WTC11 (cell line): ENCODE data around the gene PNLDC1. TPM values are rescaled to one million over a fixed set of nuclear protein-coding genes. Genes with fewer than 3 reads are reported as not detected.

ENCODE experiments used
- ATAC-seq: fragments of 200-7000 bp; cut with Tn5 transposase; 2 replicates; pipeline ENCODE4 v1.10.0; 2021; ENCODE audit warnings: mild to moderate bottlenecking, moderate library complexity
- CTCF ChIA-PET: fragments of 300-600 bp; sonication (Branson Sonifier 250); formaldehyde crosslinking; loops from one replicate; lab custom pipeline; 2021; ENCODE audit warnings: antibody characterized with exemption; lab: Charles Lee
- POLR2A ChIA-PET: fragments of 350-600 bp; sonication (Branson Sonifier 250); formaldehyde crosslinking; loops from one replicate; lab custom pipeline; 2021; ENCODE audit warnings: antibody characterized with exemption; lab: Charles Lee
- DNase-seq: peaks from one replicate; pipeline ENCODE4 v3.0.0; 2021; ENCODE audit warnings: low spot score
- H3K27ac Mint-ChIP-seq: 2 replicates; pipeline ENCODE4 v1.8.0; 2021; ENCODE audit warnings: mixed read lengths
- H3K27me3 Mint-ChIP-seq: 2 replicates; pipeline ENCODE4 v1.8.0; 2021; ENCODE audit warnings: low read depth, mild to moderate bottlenecking, moderate library complexity, mixed read lengths
- H3K36me3 Mint-ChIP-seq: 2 replicates; pipeline ENCODE4 v1.8.0; 2021; ENCODE audit warnings: mixed read lengths
- H3K4me1 Mint-ChIP-seq: 2 replicates; pipeline ENCODE4 v1.8.0; 2022; ENCODE audit warnings: mixed read lengths
- H3K4me3 Mint-ChIP-seq: 2 replicates; pipeline ENCODE4 v1.8.0; 2021; ENCODE audit warnings: mild to moderate bottlenecking, moderate library complexity, mixed read lengths
- H3K9me3 Mint-ChIP-seq: 2 replicates; pipeline ENCODE4 v1.8.0; 2021; ENCODE audit warnings: mixed read lengths
- E2F4 ChIP-seq: sonication (generic); formaldehyde crosslinking; IDR thresholded peaks from 2 replicates; pipeline ENCODE4 v1.8.1; 2022; ENCODE audit warnings: low read depth, mild to moderate bottlenecking, moderate library complexity, missing genetic modification reagents, borderline replicate concordance
- ERG ChIP-seq: fragments of 250-450 bp; sonication (Bioruptor Pico); IDR thresholded peaks from 2 replicates; pipeline ENCODE4 v1.8.0; 2021; ENCODE audit warnings: mild to moderate bottlenecking
- GTF2I ChIP-seq: fragments of 250-450 bp; sonication (Bioruptor Pico); conservative IDR thresholded peaks from 2 replicates; pipeline ENCODE4 v1.4.0; 2021; ENCODE audit warnings: mild to moderate bottlenecking
- IRF2 ChIP-seq: sonication (generic); formaldehyde crosslinking; IDR thresholded peaks from 2 replicates; pipeline ENCODE4 v1.8.0; 2022; ENCODE audit warnings: low read depth, missing genetic modification reagents, borderline replicate concordance
- NFATC4 ChIP-seq: fragments of 250-450 bp; sonication (Bioruptor Pico); IDR thresholded peaks from 2 replicates; pipeline ENCODE4 v1.9.0; 2021; ENCODE audit warnings: mild to moderate bottlenecking
- NR2C2 ChIP-seq: sonication (generic); formaldehyde crosslinking; IDR thresholded peaks from 2 replicates; pipeline ENCODE4 v1.8.0; 2022; ENCODE audit warnings: mild to moderate bottlenecking, missing genetic modification reagents
- NR3C1 ChIP-seq: sonication (generic); formaldehyde crosslinking; conservative IDR thresholded peaks from 2 replicates; pipeline ENCODE4 v1.8.1; 2023; ENCODE audit warnings: low read depth, mild to moderate bottlenecking, missing genetic modification reagents
- PRDM15 ChIP-seq: sonication (generic); formaldehyde crosslinking; IDR thresholded peaks from 2 replicates; pipeline ENCODE4 v1.8.0; 2022; ENCODE audit warnings: missing genetic modification reagents
- RELA ChIP-seq: sonication (generic); formaldehyde crosslinking; IDR thresholded peaks from 2 replicates; pipeline ENCODE4 v1.8.1; 2022; ENCODE audit warnings: missing genetic modification reagents, mild to moderate bottlenecking, borderline replicate concordance
- RORB ChIP-seq: fragments of 250-450 bp; sonication (Bioruptor Pico); IDR thresholded peaks from 2 replicates; pipeline ENCODE4 v1.9.0; 2021; ENCODE audit warnings: mild to moderate bottlenecking
- SMAD4 ChIP-seq: sonication (generic); formaldehyde crosslinking; IDR thresholded peaks from 2 replicates; pipeline ENCODE4 v1.8.0; 2022; ENCODE audit warnings: mild to moderate bottlenecking, missing genetic modification reagents
- SP1 ChIP-seq: sonication (generic); formaldehyde crosslinking; conservative IDR thresholded peaks from 2 replicates; pipeline ENCODE4 v1.8.1; 2022; ENCODE audit warnings: missing genetic modification reagents
- TP53 ChIP-seq: sonication (generic); formaldehyde crosslinking; IDR thresholded peaks from 2 replicates; pipeline ENCODE4 v1.8.1; 2023; ENCODE audit warnings: mild to moderate bottlenecking, missing genetic modification reagents
- USF2 ChIP-seq: sonication (generic); formaldehyde crosslinking; IDR thresholded peaks from 2 replicates; pipeline ENCODE4 v1.8.1; 2023; ENCODE audit warnings: mild to moderate bottlenecking, missing genetic modification reagents, moderate library complexity
- ZBTB21 ChIP-seq: sonication (generic); formaldehyde crosslinking; IDR thresholded peaks from 2 replicates; pipeline ENCODE4 v1.8.1; 2023; ENCODE audit warnings: mild to moderate bottlenecking, missing genetic modification reagents, borderline replicate concordance
- ZNF317 ChIP-seq: sonication (generic); formaldehyde crosslinking; IDR thresholded peaks from 2 replicates; pipeline ENCODE4 v1.8.1; 2023; ENCODE audit warnings: low read depth, mild to moderate bottlenecking, moderate library complexity, missing genetic modification reagents, borderline replicate concordance
- ZNF423 ChIP-seq: fragments of 250-450 bp; sonication (Bioruptor Pico); IDR thresholded peaks from 2 replicates; pipeline ENCODE4 v2.1.2; 2022; ENCODE audit warnings: mild to moderate bottlenecking, moderate library complexity
- ZNF671 ChIP-seq: fragments of 250-450 bp; sonication (Bioruptor Pico); IDR thresholded peaks from 2 replicates; pipeline ENCODE4 v1.8.0; 2021; ENCODE audit warnings: mild to moderate bottlenecking
- ZSCAN18 ChIP-seq: fragments of 250-450 bp; sonication (Bioruptor Pico); IDR thresholded peaks from 2 replicates; pipeline ENCODE4 v2.1.2; 2022; ENCODE audit warnings: mild to moderate bottlenecking, moderate library complexity
- total RNA-seq: library from RNA; stranded (reverse); gene quantifications from 3 replicates; pipeline ENCODE4 v1.2.3, GENCODE V29; 2021
- TF ChIP-seq, protein P1 (sequence below): sonication (generic); formaldehyde crosslinking; IDR thresholded peaks from 2 replicates; pipeline ENCODE4 v1.8.1; 2023; ENCODE audit warnings: mild to moderate bottlenecking, missing genetic modification reagents, borderline replicate concordance

Gene PNLDC1
- total RNA-seq, 1 experiment from 2014 or later: 0.39 TPM

GRCh38 chr6:159813781-159814180 is 13.7 kb downstream of the PNLDC1 start:
- Mint-ChIP-seq H3K4me3 (no peak overlapping the region), H3K27ac (no peak overlapping the region), H3K9me3 (no peaks in the 10 kb centered on the region), H3K36me3 (no peaks in the 10 kb centered on the region), H3K4me1 (peaks cover 26% of the 10 kb centered on the region), H3K27me3 (no peaks in the 10 kb centered on the region)
- DNase-seq (no peak), ATAC-seq (no peak)
- TF ChIP-seq GTF2I (CRISPR knock-in tag): no peak
- TF ChIP-seq ERG: no peak
- TF ChIP-seq PRDM15 (CRISPR knock-in tag): no peak
- TF ChIP-seq ZNF317 (CRISPR knock-in tag): no peak
- TF ChIP-seq TP53 (CRISPR knock-in tag): no peak
- no peak for TF ChIP-seq RELA (CRISPR knock-in tag)
- TF ChIP-seq IRF2 (CRISPR knock-in tag): no peak
- TF ChIP-seq SMAD4 (CRISPR knock-in tag): no peak
- ChIA-PET CTCF (no interaction called here), POLR2A (no interaction called here)

DNA sequence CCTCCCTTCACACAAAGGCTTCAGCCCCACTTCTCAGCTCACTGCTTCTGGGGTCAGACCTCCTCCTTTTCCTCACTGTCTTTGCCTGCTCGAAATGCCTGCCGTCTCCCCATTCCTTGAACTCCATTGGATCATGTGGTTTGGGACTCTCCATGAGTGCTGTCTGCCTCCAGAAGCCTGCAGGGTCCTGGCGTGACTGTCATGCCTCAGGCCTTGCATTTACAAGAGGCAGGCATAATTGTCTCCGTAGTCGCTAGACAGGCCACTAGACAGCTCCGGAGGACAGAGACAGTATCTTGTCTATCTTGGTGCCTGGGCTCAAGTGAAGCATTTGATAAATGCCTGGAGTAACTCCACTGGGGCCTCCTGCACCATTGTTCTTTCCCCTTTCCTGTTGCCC is 15.3 kb downstream of the PNLDC1 start:
- Mint-ChIP-seq H3K36me3 (no peaks in the 10 kb centered on the region), H3K27me3 (no peaks in the 10 kb centered on the region; the same call in 1 of the 2 replicates), H3K4me1 (peaks cover 37% of the 10 kb centered on the region), H3K27ac (peak overlapping the region; percentile 81), H3K4me3 (no peak overlapping the region), H3K9me3 (no peaks in the 10 kb centered on the region)
- ATAC-seq: no peak
- ChIA-PET CTCF (no interaction called here), POLR2A (no interaction called here)
- DNase-seq: no peak
- no peak for TF ChIP-seq NFATC4 (CRISPR knock-in tag)
- no peak for TF ChIP-seq NR3C1 (CRISPR knock-in tag)
- TF ChIP-seq RORB: no peak
- TF ChIP-seq USF2 (CRISPR knock-in tag): no peak
- no peak for TF ChIP-seq PRDM15 (CRISPR knock-in tag)
- TF ChIP-seq ZNF671: no peak
- TF ChIP-seq, protein P1, sequence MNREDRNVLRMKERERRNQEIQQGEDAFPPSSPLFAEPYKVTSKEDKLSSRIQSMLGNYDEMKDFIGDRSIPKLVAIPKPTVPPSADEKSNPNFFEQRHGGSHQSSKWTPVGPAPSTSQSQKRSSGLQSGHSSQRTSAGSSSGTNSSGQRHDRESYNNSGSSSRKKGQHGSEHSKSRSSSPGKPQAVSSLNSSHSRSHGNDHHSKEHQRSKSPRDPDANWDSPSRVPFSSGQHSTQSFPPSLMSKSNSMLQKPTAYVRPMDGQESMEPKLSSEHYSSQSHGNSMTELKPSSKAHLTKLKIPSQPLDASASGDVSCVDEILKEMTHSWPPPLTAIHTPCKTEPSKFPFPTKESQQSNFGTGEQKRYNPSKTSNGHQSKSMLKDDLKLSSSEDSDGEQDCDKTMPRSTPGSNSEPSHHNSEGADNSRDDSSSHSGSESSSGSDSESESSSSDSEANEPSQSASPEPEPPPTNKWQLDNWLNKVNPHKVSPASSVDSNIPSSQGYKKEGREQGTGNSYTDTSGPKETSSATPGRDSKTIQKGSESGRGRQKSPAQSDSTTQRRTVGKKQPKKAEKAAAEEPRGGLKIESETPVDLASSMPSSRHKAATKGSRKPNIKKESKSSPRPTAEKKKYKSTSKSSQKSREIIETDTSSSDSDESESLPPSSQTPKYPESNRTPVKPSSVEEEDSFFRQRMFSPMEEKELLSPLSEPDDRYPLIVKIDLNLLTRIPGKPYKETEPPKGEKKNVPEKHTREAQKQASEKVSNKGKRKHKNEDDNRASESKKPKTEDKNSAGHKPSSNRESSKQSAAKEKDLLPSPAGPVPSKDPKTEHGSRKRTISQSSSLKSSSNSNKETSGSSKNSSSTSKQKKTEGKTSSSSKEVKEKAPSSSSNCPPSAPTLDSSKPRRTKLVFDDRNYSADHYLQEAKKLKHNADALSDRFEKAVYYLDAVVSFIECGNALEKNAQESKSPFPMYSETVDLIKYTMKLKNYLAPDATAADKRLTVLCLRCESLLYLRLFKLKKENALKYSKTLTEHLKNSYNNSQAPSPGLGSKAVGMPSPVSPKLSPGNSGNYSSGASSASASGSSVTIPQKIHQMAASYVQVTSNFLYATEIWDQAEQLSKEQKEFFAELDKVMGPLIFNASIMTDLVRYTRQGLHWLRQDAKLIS: no peak
- no peak for TF ChIP-seq ZSCAN18 (CRISPR knock-in tag)
- no peak for TF ChIP-seq E2F4
- TF ChIP-seq ZNF423 (CRISPR knock-in tag): no peak
- no peak for TF ChIP-seq ZBTB21 (CRISPR knock-in tag)
- TF ChIP-seq NR2C2 (CRISPR knock-in tag): no peak
- no peak for TF ChIP-seq SP1 (CRISPR knock-in tag)
- TF ChIP-seq SMAD4 (CRISPR knock-in tag): no peak
